Esophagus muscularis mucosa (tissue), 2 donors: ENCODE results near the gene RAB22A.

ENCODE experiments used
- POLR2A ChIP-seq: fragments of 450-650 bp; IDR thresholded peaks from one replicate; pipeline ENCODE4 v1.6.1; 2017; ENCODE audit warnings: antibody characterized with exemption, moderate library complexity, mild to moderate bottlenecking, low read depth
- POLR2AphosphoS5 ChIP-seq, 2 donors: sonication (generic); formaldehyde crosslinking; IDR thresholded peaks; one replicate each; pipeline ENCODE4 v1.6.1; 2017; ENCODE audit warnings: antibody characterized with exemption in 2 of 2

DNA sequence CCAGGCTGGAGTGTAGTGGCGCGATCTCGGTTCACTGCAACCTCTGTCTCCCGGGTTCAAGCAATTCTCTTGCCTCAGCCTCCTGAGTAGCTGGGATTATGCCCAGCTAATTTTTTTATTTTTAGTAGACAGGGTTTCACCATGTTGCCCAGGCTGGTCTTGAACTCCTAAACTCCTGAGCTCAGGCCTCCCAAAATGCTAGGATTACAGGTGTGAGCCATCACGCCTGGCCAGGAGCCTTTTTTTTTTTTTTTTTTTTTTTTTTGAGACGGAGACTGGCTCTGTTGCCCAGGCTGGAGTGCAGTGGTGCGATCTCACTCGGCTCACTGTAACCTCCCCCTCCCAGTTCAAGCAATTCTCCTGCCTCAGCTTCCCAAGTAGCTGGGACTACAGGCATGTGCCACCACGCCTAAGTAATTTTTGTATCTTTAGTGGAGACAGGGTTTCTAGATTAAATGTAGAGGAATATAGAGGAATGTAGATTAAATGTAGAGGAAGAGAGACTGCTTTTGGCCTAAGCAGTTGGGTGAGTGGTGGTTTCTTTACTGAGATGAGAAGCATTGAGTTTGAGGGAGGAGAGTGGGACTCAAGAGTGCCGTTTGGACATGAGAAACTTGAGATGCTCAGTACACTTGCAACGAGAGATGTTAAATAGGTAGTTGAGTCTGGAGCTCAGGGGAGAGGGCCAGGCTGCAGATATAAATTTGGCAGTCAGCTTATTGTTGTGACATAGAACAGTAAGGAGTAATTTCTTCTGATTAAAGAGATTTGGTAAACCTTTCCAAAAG is 96.2 kb downstream of the RAB22A start:
- TF ChIP-seq POLR2A (no peak), POLR2AphosphoS5 (IDR thresholded peaks at IDR 0.05) (no peak)
